Esophagus squamous epithelium (tissue), 4 donors: ENCODE data around the gene TMEM240.

Experiments
- CTCF ChIP-seq, 6 experiments: fragments of 450-650 bp in 4 of 6; fragments of 200-600 bp in 2 of 6; sonication (generic) in 2 of 6; IDR thresholded peaks; one replicate each; pipeline ENCODE4 v1.5.1; 2016 to 2019; ENCODE audit warnings: antibody characterized with exemption in 6 of 6, mild to moderate bottlenecking in 4 of 6, moderate library complexity in 4 of 6
- POLR2A ChIP-seq, 4 donors: fragments of 450-650 bp; IDR thresholded peaks; one replicate each; pipeline ENCODE4 v1.6.1; 2017; ENCODE audit warnings: antibody characterized with exemption in 4 of 4, mild to moderate bottlenecking in 4 of 4, moderate library complexity in 3 of 4

GRCh38 chr1:1489861-1490260 lies 50.6 kb downstream of the TMEM240 start:
- no peak for TF ChIP-seq POLR2A (IDR thresholded peaks at IDR 0.05)
- TF ChIP-seq CTCF (IDR thresholded peaks at IDR 0.05) = no peak
